ENCODE results near the gene APBA2.

The APBA2 gene

DNA sequence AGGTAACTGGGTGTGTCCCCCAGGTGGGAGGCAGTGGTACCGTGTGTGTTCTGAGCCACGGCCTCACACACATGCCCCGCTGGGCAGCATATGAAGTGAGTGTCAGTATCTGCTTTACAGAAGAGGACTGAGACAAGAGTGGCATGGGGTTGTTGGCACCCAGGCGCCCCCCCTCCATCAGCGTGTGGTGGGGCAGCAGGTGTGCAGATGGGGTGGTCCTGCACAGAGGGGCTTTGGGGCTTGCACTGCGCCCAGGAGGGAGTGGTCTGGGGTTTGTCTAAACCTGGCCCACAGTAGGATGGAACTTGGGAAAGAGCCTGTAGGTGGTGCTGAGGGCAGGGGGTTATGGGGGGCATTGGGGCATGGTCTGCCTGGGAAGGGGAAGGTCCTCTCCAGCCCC, 176.0 kb downstream of the APBA2 start:
- no peak for DNase-seq (ENCODE audit: low read depth)

DNA sequence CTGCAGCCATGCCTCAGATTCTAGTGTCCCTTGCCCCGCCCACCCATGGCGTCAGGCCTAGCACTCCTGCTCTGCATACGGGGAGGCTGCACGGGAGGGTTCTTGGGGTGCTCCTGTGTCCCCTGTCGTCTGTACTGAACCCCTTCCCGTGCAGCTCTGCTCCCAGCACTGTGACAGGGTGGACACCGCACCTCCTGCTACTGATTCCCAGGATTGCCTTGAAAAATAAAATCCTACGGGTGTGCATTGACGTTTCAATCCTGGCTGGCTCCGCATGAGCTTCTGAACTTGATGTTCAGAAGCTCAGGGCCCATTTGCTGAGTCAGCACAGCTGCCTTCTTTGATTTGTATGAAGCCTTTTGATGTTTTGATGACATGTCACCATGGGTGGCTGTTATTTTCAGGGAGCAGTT, 176.4 kb downstream of the APBA2 start:
- DNase-seq (ENCODE audit: low read depth): no peak

DNA sequence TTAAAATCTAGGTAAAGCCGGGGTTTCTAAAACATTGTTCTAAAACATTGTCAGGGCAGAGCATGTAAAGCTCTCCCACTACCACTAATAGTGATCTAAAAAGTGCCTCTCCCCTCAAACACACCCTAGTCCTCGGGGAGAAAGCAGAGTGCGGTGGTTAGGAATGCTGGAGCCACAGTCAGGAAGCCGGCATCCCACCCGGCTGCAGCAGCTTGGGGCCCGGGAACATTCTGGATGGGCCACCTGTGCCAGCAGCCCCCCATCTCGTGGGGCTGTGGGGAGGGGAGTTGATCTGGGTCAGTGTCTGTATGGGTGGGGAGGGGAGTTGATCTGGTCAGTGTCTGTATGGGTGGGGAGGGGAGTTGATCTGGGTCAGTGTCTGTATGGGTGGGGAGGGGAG, 176.9 kb downstream of the APBA2 start:
- DNase-seq (ENCODE audit: low read depth): no peak

DNA sequence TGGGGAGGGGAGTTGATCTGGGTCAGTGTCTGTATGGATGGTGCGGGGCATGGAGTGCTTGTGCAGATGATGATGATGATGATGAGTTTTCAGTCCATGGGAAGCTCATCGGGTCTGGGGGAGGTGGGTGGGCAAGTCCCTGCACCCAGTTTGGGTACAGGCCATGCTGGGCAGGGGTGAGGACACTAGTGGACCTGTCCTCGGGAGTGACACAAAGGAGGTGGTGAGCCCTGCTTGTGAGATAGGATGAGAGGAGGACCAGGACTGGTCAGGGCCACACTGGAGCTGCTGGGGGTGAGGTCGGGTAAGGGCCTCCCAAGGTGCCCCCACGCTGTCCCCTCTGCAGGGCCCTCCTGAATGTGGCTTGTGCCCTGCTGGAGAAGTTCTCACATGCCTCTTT, 177.9 kb downstream of the APBA2 start:
- no peak for DNase-seq (ENCODE audit: low read depth)

DNA sequence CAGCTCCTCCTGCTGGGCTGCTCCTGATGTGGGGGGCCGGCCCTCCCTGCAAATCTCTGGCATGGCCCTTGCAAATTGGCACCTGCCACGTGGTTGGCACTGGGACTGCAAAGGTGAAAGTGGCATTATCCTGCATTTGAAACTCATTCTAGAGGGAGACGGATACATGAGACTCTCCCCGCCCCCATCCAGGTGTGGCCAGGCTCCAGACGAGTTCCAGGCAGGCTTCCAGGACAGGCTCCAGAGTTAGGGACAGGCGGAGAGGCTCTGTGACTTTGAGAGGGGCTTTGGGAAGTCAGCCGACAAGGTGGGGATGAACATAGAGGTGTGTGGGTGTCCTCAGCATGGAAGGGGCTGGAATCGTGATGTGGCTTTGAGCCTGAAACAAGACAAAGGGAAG, 178.5 kb downstream of the APBA2 start:
- no peak for DNase-seq (ENCODE audit: low read depth)

DNA sequence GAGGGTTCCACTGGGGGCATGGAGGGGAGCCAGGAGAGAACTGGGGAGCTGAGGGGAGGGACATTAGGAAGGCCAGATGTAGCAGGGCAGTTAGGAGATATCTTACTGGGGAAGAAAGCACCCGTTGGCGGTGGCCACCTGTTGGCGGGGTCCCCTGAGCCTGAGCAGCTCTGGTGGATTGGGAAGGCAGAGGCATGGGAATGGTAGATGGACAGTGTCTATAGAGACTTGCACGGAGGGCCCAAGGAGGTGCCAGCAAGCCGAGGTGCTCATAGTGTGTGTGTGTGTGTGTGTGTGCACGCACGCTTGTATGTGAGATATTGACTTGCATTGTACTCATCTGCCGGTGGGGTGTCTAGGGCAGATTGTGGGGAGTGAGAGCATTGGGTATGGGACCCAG, 179.0 kb downstream of the APBA2 start:
- no peak for DNase-seq (ENCODE audit: low read depth)

DNA sequence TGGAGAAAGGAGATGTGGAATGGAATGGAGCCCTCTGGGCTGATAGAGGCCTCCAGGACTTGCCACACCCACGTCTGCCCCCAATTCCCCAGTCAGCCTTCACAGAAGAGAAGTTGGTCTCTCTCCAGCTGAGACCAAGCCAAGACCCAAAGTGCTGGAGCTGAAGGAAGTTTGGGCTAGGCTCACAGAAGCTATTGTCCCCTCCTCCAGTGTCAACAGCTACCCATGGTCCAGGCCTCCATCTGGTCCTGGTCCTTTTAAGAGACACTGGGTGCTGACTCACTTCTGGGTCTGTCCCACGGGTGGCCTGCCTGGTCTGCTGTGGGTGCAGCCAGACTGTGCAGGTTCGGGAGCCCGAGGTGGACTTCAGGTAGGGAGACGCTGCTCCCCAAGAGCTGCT, 179.8 kb downstream of the APBA2 start:
- no peak for DNase-seq (ENCODE audit: low read depth)

DNA sequence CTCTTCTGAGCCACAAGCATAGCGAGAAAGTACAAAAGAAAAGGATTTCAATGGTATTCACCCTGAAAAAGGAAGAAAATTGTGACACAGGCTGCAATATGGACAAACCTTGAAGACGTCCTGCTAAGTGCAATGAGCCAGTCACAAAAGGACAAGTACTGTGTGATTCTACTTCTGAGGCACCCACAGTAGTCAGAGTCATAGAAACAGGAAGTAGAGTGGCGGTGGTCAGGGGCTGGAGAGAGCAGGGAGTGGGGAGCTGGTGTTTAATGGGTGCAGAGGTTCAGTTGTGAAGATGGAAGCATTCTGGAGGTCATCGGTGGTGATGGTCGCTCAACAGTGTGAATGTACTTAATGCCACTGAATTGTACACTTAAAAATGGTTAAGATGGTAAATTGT, 180.5 kb downstream of the APBA2 start:
- DNase-seq (ENCODE audit: low read depth): no peak

DNA sequence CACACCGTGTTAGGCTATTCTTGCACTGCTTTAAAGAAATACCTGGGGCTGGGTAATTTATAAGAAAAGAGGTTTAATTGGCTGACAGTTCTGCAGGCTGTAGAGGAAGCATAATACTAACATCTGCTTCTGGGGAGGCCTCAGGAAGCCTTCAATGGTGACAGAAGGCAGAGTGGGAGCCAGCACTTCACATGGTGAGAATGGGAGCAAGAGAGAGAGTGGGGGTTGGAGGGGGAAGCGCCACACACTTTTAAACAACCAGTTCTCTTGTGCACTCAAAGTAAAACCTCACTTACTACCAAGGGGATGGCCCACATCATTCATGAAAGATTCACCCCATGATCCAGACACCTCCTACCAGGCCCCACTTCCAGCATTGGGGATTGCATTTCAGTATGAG, 181.1 kb downstream of the APBA2 start:
- DNase-seq (ENCODE audit: low read depth): no peak

DNA sequence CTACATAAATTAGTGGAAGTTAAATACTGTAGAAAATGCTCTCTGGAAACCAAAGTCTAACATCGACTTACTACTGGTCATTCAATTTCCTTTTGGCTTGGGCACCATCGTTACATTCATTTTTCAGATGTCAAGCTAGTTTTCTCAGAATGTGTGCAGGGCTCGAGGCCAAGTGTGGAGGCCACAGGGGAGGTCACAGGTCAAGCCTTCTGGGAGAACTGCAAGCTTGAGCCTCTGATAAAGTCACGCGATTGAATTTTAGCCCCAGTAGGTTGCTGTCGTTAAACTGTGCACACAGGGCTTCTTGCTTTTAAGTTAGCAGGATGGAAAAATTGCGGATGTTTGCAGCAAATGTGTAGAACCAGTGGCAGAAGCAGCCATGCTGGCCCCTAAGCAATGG, 182.2 kb downstream of the APBA2 start:
- DNase-seq (ENCODE audit: low read depth): no peak

DNA sequence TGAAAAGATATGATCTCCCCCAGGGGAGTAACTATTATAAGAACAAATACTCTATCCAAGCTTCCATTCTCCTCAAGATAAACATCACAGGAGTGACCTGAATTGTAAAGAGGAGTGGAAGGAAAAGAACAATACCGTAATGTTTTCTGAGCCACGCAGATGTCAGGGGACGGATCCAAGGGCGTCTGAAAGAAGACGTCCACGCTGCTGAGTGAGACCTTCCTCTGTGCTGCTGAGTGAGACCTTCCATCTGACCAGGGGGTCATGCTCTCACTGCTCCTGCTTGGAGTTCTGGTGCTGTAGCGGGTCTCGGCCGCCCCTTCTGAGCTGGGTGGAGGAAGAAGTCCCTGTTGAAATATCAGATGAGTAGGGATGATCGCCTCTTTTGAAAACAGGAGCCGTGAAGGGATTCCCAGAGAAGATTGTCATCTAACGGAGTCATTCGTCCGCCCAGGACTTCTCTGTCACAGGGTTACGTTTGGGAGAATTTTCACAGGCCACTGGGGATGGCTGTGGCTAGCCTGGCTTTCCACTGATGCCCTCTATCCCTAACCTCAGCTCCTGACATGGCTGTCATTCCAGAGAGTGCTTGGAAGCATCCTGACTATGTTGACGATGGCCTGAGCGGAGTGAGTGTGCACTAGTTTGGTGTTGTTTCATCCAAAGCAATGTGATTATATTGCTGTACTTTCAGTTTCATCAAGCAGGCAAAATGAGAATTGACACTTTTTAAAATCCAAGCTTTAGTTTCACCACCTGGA, 184.9 kb downstream of the APBA2 start:
- no peak for DNase-seq (ENCODE audit: low read depth)

DNA sequence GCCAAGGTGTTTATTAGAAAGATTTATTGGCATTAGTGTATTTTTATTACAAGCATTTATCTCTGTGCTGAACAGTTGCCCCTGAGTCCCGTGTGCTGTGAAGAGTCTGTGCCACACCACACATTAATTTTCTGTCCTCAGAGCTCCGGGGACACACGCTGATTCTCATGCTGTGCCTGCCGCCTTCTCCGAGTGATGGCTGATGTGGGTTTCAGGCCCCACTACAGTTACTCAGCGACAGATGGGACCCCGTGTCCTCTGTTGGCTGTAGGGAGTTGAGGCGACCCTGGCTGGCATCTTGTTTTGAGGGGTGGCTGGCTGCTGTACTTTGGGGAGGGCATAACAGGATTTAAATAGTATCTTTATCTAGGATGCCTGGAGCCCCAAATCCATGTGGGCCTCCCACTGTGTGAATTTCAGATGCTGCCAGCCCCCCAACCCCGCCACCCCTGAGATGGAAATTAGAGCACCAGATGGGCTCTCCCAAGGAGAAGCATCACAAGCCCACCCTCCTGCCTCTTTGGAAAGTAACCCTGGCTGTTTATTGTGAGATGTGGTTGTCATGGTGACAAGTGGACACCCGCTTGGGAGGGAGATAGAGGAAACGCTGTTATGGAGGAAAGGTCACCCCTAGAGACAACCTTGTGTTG, 185.6 kb downstream of the APBA2 start:
- DNase-seq (ENCODE audit: low read depth): no peak

DNA sequence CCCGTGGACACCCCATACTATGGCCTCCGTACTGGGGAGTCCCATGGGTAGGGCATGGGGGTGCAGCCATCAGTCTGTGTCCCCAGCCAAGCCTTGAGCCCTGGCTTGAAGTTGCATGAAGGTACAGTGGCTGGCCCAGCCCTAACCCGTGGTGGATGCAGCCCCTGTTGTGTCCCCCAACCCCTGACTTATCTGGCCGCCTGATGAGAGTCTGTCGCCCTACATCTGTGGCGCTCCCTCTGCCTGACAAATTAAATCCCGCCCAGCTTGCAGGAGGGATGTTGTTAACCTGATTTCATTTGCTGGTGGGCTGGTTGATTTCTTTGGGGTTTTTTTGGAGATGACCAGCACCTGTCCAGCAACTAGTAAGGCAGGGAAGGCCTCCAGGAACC, 186.1 kb downstream of the APBA2 start:
- no peak for DNase-seq (ENCODE audit: low read depth)

DNA sequence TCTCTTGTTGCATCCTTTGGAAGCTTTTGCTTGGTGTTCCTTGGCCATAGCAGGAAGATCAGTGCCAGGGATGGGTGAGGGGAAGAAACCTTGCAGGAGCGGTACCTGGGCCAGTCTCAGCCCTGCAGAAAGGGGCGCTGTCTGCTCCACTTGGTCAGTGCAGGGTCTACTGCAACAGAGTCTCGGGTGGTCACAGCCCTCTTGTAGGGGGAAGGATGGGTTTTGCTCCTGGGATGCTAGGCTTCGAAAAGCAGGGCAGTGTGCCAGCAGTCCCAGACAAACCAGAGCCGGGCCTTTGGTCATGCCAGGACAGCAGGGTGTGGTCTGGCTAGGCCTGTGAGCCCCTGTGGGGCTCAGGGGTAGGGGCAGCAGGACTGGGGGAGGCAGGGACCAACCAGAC, 186.7 kb downstream of the APBA2 start:
- no peak for DNase-seq (ENCODE audit: low read depth)

DNA sequence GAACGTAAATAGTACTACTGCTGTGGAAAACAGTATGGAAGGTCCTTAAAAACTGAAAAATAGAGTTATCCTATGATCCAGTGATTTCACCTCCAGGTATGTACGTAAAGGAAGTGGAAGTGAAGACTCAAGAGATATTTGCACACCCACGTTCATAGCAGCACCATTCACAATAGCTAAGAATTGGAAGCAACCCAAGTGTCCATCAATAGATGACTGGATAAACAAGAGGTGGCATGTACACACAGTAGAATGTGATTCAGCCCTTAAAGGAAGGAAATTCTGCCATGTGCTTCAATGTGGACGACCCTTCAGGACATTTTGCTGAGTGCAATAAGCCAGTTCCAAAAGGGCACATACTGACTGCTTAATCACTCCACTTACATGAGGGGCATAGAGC, 188.3 kb downstream of the APBA2 start:
- DNase-seq (ENCODE audit: low read depth): no peak

DNA sequence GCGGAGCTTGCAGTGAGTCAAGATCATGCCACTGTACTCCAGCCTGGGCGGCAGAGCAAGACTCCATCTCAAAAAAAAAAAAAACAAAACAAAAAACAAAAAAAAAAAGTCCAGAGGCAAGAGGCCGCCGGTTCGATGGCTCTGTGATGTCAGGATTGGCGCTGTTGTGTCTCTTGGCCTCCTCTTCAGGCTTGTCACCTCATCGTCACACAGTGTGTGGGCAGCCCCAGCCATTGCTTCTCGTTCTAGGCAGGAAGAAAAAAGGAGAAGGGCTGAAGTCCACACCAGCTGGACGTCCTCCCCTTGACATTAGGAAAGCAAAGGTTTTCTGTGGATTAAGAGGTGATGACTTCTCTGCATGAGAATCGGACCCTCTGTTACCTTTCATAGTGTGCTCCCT, 192.8 kb downstream of the APBA2 start:
- DNase-seq (ENCODE audit: low read depth): no peak

DNA sequence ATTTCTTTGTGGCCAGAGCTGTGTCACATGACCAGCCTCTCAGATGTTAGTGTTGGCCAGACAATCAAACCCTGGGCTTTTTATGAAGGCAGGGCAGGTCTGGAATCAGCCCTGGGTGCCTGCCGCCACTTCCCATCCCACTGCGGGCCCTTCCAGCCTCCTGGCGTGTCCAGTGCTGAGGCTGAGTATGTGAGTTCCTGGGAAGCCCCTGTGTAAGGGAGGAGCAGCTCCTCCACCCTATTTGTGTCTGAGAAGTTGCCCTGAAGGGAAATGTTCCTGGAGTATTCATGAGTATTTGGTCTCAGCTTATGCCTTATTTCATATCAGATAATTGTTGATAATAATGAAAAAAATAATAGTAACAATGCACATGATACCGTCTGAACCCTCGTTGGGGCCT, 193.7 kb downstream of the APBA2 start:
- DNase-seq (ENCODE audit: low read depth): no peak

DNA sequence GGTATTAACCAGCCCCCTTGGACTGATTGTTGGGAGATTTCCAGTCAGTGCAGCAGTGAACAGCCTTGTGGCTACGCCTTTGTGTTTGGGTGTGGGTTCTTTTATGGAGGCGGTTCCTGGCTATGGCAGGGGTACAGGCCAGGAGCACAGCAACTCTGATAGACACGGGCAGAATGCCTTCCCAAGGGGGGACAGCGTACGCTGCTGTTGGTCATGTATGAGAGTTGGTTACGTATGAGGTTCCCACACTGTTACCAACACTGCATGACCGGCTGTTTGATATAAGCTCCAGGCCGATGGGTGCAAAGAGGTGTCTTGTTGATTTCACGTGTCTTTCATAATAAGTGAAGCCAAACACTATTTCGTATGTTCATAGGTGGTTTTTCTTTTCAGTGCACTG, 196.0 kb downstream of the APBA2 start:
- no peak for DNase-seq (ENCODE audit: low read depth)

DNA sequence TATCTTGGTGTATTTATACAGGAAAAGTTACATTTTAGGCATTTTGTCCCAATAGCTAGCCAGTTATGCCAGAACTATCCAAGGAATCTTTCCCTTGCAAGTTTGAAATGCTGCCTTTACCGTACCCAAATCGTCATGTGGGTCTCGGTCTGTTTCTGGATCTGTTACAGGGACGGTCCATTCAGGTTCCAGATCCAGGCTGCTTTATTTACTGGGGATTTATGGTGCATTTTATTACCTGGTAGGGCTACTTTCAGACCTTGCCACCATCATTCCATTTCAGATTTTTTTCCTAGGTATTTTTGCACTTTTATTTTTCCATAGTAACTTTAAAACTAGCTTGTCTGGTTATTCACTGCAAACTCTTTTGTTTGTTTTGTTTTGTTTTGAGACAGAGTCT, 197.4 kb downstream of the APBA2 start:
- no peak for DNase-seq (ENCODE audit: low read depth)

DNA sequence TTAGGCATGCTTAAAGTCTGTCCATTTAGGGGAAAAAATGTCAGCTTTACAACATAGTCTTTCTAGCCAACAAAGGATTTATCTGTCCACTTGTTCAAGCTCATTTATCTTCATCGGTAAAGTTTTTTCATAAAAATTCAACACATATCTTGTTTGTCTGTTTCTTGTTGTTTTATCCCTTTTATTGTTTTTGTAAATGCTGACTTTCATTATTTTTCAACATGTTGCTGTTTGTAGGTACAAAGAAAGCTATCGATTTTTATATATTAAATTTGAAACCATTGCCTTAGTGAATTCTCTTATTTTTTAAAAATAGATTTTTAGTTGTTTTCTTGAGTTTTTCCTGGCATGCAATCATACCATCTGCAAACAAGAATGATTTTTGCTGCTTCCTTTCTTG, 198.1 kb downstream of the APBA2 start:
- no peak for DNase-seq (ENCODE audit: low read depth)

DNA sequence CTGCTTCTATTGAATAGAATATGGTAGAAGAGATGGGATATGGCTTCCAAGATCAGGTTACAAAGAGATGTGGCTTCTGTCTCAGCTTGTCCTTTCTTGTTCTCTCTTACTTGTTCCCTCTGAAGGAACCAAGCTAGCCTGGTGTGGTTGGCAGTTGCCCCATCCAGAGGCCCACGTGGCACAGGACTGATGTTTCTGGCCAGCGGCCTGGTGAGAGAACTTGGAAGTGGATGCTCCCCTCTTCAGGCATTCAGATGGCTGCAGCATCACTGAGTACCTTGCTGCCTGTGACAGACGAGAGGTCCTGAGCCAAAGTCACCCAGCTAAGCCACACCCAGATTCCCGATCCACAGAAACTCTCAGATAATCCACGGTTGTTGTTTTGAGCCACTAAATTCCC, 200.2 kb downstream of the APBA2 start:
- no peak for DNase-seq (ENCODE audit: low read depth)

DNA sequence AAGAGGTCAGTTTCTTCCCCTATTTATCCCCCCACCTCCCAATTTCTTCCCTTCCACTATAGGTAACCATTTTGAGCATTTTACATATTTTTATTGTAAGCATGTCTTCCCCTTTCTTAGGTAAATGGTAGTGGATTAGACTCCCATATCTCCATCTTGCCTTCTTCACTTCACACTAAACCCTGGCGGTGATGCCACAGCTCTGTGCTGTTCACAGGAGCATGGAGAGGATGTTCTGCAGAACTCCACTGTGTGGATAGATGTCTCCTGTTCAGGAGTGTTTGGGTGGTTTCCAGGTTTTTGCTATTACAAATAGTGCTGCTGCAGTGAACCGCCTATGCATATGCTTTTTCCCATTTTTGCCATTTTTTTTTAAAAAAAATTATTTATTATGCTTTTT, 201.1 kb downstream of the APBA2 start:
- no peak for DNase-seq (ENCODE audit: low read depth)

DNA sequence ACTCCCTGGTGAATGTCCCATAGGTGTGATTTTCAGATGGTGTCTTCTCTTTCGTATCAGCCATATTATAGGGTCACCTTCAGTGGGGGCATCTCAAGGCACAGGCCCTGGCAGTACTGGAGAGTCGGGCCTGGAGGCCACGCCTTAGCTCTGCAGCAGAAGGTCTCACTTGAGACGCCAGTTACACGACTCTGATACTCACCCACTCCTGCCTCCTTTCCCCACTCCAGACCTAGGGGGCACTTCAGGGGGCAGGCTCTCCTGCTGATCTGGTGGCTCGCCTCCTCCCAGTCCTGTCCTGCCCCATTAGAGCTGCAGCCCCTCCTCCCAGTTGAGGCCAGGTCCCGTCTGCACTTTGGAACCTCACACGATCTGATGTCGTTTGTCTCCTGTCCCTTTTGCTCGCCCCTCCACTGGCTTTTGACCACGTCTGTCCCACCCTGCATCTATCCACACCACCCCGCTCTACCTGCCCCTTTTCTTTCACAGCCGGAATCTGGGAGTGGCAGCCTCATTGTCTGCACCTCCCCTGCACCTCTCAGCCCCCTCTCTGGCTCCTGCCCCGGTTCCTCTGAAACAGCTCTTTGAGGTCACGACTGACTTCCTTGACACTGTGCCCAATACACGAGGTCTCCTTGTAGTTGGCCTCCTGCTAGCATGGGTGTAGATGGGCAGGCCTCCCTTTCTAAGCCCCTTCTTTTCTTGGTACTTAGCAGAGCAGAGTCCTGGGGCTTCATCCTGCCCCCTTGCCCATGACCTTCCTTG, 201.9 kb downstream of the APBA2 start:
- no peak for DNase-seq (ENCODE audit: low read depth)

Data from ELR (cell line).